GM11168 (cell line): ENCODE results near the gene SLC25A33.
"Not testable (repeated sequence)": the region's sequence is repeated elsewhere in the genome, so short reads cannot be mapped to it uniquely, and the experiment has no call there.

Experiments
- in situ Hi-C: fragments of 300-500 bp; cut with MboI; formaldehyde crosslinking; loops from one replicate; pipeline ENCODE4 v1.12.0; 2022; ENCODE audit warnings: low sequenced_read_pairs; ENCODE audit not compliant: unreplicated experiment

The SLC25A33 gene

GRCh38 chr1:9537863-9538668 is 1.2 kb upstream of the SLC25A33 start:
- in situ Hi-C loops, result no loop called here

GRCh38 chr1:9538669-9539164 is 548 bp upstream of the SLC25A33 start:
- in situ Hi-C loops, result no loop called here

- in situ Hi-C loops, result no loop called here
These were observed 725 bp downstream of the SLC25A33 start for GRCh38 chr1:9539829-9540550.

GRCh38 chr1:9542430-9542829 is 3.2 kb downstream of the SLC25A33 start:
- in situ Hi-C loops, result no loop called here

- in situ Hi-C loops, result no loop called here
These were observed 5.7 kb downstream of the SLC25A33 start for GRCh38 chr1:9544926-9545325.

- in situ Hi-C loops, result no loop called here
These were observed 10.8 kb downstream of the SLC25A33 start for GRCh38 chr1:9549955-9550546.

GRCh38 chr1:9551984-9552383 is 12.7 kb downstream of the SLC25A33 start:
- in situ Hi-C loops, result no loop called here

- in situ Hi-C loops, result no loop called here
These were observed 14.5 kb downstream of the SLC25A33 start for GRCh38 chr1:9553736-9554144.

- in situ Hi-C loops, result no loop called here
These were observed 16.7 kb downstream of the SLC25A33 start for GRCh38 chr1:9555942-9556341.

- in situ Hi-C loops, result no loop called here
These were observed 18.4 kb downstream of the SLC25A33 start for GRCh38 chr1:9557624-9558023.

- in situ Hi-C loops, result no loop called here
These were observed 19.1 kb downstream of the SLC25A33 start for GRCh38 chr1:9558271-9558945.

- in situ Hi-C loops, result no loop called here
These were observed 19.8 kb downstream of the SLC25A33 start for GRCh38 chr1:9558946-9559545.

- in situ Hi-C loops, result no loop called here
These were observed 20.4 kb downstream of the SLC25A33 start for GRCh38 chr1:9559673-9560072.

GRCh38 chr1:9560090-9560489 is 20.8 kb downstream of the SLC25A33 start:
- in situ Hi-C loops, result not testable (repeated sequence)

GRCh38 chr1:9561429-9561828 is 22.2 kb downstream of the SLC25A33 start:
- in situ Hi-C loops, result no loop called here

- in situ Hi-C loops, result loop anchor here (5.0 kb wide), 1 partner anchor 67 kb away; no protein-coding TSS in a partner anchor
These were observed 30.0 kb downstream of the SLC25A33 start for GRCh38 chr1:9569267-9569666.

GRCh38 chr1:9570886-9571529 is 31.7 kb downstream of the SLC25A33 start:
- in situ Hi-C loops, result loop anchor here (10.0 kb wide), 1 partner anchor 286 kb away; no protein-coding TSS in a partner anchor

GRCh38 chr1:9573723-9574122 is 34.5 kb downstream of the SLC25A33 start:
- in situ Hi-C loops, result loop anchor here (10.0 kb wide), 1 partner anchor 289 kb away; no protein-coding TSS in a partner anchor

- in situ Hi-C loops, result loop anchor here (10.0 kb wide), 1 partner anchor 291 kb away; no protein-coding TSS in a partner anchor
These were observed 36.2 kb downstream of the SLC25A33 start for GRCh38 chr1:9575486-9575885.
